Transverse colon (tissue), 4 donors: ENCODE measurements around the gene HEBP1. TPM values are rescaled to one million over a fixed set of nuclear protein-coding genes. Genes with fewer than 3 reads are reported as not detected.

Source experiments
- DNase-seq: peaks from one replicate; pipeline ENCODE4 v3.0.0-alpha.2; 2019
- H3K27ac ChIP-seq, 4 donors: fragments of 200-600 bp; sonication (generic); 2 replicates each; pipeline ENCODE4 v1.5.1; 2016 to 2018; ENCODE audit warnings: inconsistent platforms in 4 of 4
- H3K27me3 ChIP-seq: fragments of 200-600 bp; sonication (generic); 2 replicates; pipeline ENCODE4 v1.5.1; 2017; ENCODE audit warnings: inconsistent platforms
- H3K36me3 ChIP-seq, 4 donors: fragments of 200-600 bp; sonication (generic); 2 replicates each; pipeline ENCODE4 v1.5.1; 2017 to 2019; ENCODE audit warnings: inconsistent platforms in 4 of 4
- H3K4me1 ChIP-seq, 4 donors: fragments of 200-600 bp; sonication (generic); 2 replicates each; pipeline ENCODE4 v1.5.1; 2017 to 2020; ENCODE audit warnings: inconsistent platforms in 4 of 4
- H3K4me3 ChIP-seq, 4 donors: fragments of 200-600 bp; sonication (generic); 1 replicate in 1 of 4; 2 replicates in 3 of 4; pipeline versions ENCODE4 v1.5.1 to v1.6.1; 2017 to 2019; ENCODE audit warnings: inconsistent platforms in 4 of 4
- H3K9me3 ChIP-seq, 2 donors: fragments of 200-600 bp; sonication (generic); 2 replicates each; pipeline ENCODE4 v1.5.1; 2017 to 2019; ENCODE audit warnings: inconsistent platforms in 2 of 2
- EP300 ChIP-seq: sonication (generic); formaldehyde crosslinking; IDR thresholded peaks from one replicate; pipeline ENCODE4 v1.6.1; 2017; ENCODE audit warnings: antibody characterized with exemption, low read depth
- POLR2A ChIP-seq: fragments of 450-650 bp; IDR thresholded peaks from one replicate; pipeline ENCODE4 v1.6.1; 2016; ENCODE audit warnings: antibody characterized with exemption, mild to moderate bottlenecking, moderate library complexity
- POLR2AphosphoS5 ChIP-seq, 3 donors: sonication (generic); formaldehyde crosslinking; IDR thresholded peaks; one replicate each; pipeline ENCODE4 v1.6.1; 2016; ENCODE audit warnings: antibody characterized with exemption in 3 of 3
- WGBS, 2 donors: methylation state at CpG; one replicate each; pipeline ENCODE4 v1.1.5; 2018; ENCODE audit warnings: low coverage in 1 of 2; 5-methylcytosine and 5-hydroxymethylcytosine counted together
- in situ Hi-C, 4 donors: fragments of 200-750 bp; cut with MboI; loops; one replicate each; pipeline versions ENCODE4 v1.15.0 to v1.15.1; 2017; ENCODE audit warnings: low sequenced_read_pairs in 3 of 4, low pct_ligation_motif_present in 1 of 4, low pct_unique_long_range_greater_than_20kb in 1 of 4
- intact Hi-C: fragments of 100-400 bp; cut with DNase I; formaldehyde crosslinking; loops from one replicate; pipeline ENCODE4 v1.15.1; 2023; ENCODE audit warnings: low total_unique reads
- total RNA-seq, 4 donors: library from RNA; depleted of rRNA; stranded (reverse); fragments of >200 nt; gene quantifications; one replicate each; pipeline ENCODE4 v1.1.0, GENCODE V29; 2016
- TF ChIP-seq, protein P1 (sequence below), 5 experiments: fragments of 200-600 bp in 3 of 5; fragments of 450-650 bp in 2 of 5; sonication (generic) in 3 of 5; IDR thresholded peaks; 1 replicate in 2 of 5; 2 replicates in 3 of 5; pipeline ENCODE4 v1.5.1; 2016 to 2017; ENCODE audit warnings: antibody characterized with exemption in 5 of 5, inconsistent platforms in 3 of 5, mild to moderate bottlenecking in 2 of 5, moderate library complexity in 1 of 5

Gene HEBP1
- total RNA-seq, 4 donors from 2014 or later = 10.3 to 74.4 (median 37.4) TPM

- H3K4me1 ChIP-seq = no peaks in the 10 kb centered on the region
- H3K4me3 ChIP-seq = no peak overlapping the region
- H3K27ac ChIP-seq = no peak overlapping the region
- peaks cover 65% of the 10 kb centered on the region for H3K27me3 ChIP-seq
- no peaks in the 10 kb centered on the region for H3K9me3 ChIP-seq
- no peaks in the 10 kb centered on the region for H3K36me3 ChIP-seq
- in situ Hi-C loops (no loop called here), intact Hi-C loops (no loop called here)
- no peak for DNase-seq
- TF ChIP-seq EP300 (no peak), POLR2AphosphoS5 (IDR thresholded peaks at IDR 0.05) (no peak), POLR2A (no peak)
- TF ChIP-seq, protein P1, sequence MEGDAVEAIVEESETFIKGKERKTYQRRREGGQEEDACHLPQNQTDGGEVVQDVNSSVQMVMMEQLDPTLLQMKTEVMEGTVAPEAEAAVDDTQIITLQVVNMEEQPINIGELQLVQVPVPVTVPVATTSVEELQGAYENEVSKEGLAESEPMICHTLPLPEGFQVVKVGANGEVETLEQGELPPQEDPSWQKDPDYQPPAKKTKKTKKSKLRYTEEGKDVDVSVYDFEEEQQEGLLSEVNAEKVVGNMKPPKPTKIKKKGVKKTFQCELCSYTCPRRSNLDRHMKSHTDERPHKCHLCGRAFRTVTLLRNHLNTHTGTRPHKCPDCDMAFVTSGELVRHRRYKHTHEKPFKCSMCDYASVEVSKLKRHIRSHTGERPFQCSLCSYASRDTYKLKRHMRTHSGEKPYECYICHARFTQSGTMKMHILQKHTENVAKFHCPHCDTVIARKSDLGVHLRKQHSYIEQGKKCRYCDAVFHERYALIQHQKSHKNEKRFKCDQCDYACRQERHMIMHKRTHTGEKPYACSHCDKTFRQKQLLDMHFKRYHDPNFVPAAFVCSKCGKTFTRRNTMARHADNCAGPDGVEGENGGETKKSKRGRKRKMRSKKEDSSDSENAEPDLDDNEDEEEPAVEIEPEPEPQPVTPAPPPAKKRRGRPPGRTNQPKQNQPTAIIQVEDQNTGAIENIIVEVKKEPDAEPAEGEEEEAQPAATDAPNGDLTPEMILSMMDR (IDR thresholded peaks at IDR 0.05) = no peak
- WGBS, 2 donors = 89 to 91% methylated on average over 2 of the region's 2 CpGs
Measured at GRCh38 chr12:13032164-13032563, 32.1 kb upstream of the HEBP1 start.

GRCh38 chr12:13030541-13031291 lies 30.7 kb upstream of the HEBP1 start:
- Histone ChIP-seq H3K27me3 (peaks cover 61% of the 10 kb centered on the region), H3K9me3 (no peaks in the 10 kb centered on the region), H3K4me1 (peaks cover 0 to 3% (median 0%) of the 10 kb centered on the region in 4 donors), H3K4me3 (no peak overlapping the region), H3K36me3 (no peaks in the 10 kb centered on the region), H3K27ac (no peak overlapping the region)
- 80 to 93% methylated on average over 5 to 9 of the region's 9 CpGs for WGBS, 2 donors
- in situ Hi-C loops (no loop called here), intact Hi-C loops (no loop called here)
- TF ChIP-seq EP300 (no peak), POLR2A (no peak), POLR2AphosphoS5 (IDR thresholded peaks at IDR 0.05) (no peak)
- TF ChIP-seq, protein P1 (IDR thresholded peaks at IDR 0.05) = no peak
- DNase-seq = no peak

DNA sequence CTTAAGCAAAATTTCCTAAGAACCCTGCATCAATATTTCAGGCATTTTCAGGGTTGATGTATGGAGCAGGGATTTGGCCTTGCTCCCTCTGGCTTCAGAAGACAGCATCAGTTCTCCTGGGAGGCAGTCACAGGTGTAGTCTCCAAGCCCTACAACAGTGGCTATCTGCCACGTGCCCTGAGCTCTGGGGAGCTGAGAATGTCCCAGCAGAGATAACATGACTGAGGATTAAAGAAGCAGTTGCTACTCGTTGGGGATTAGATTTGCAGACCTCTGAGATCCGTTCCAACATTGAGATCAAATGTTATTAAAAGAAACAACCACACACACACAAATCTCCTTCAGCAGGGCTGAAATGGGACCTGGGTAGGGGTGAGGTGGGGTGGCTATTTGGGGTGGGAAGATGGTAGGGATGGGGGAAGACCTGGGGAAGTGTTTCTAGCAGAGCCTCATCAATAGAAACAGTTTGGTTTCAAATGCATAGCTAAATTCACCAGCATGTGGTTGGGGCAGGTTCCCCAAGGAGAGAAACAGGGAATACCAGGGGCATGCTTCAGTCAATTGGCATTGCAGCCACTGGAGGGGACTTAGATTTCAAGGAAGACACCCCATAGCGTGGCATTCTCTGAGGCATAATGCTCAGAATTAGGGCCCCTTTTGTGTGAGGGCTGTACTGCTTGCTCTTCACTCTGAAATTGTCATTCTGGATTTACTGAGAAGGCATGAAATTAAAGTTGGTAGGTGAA lies 28.9 kb upstream of the HEBP1 start:
- intact Hi-C loops (no loop called here), in situ Hi-C loops (loop anchor here in 2 of 4 donors (10.0 kb wide), 2 partner anchors 176 to 186 kb away; no protein-coding TSS in a partner anchor)
- DNase-seq = no peak
- TF ChIP-seq POLR2AphosphoS5 (IDR thresholded peaks at IDR 0.05) (no peak), EP300 (no peak), POLR2A (no peak)
- TF ChIP-seq, protein P1 (IDR thresholded peaks at IDR 0.05) = no peak
- no peaks in the 10 kb centered on the region for H3K9me3 ChIP-seq
- H3K27me3 ChIP-seq = peaks cover 59% of the 10 kb centered on the region
- H3K36me3 ChIP-seq = no peaks in the 10 kb centered on the region
- WGBS, 2 donors = 80 to 86% methylated on average over 2 to 4 of the region's 4 CpGs
- H3K4me1 ChIP-seq = peaks cover 0 to 3% (median 0%) of the 10 kb centered on the region in 4 donors
- H3K27ac ChIP-seq = no peak overlapping the region
- no peak overlapping the region for H3K4me3 ChIP-seq

- no peaks in the 10 kb centered on the region for H3K36me3 ChIP-seq
- intact Hi-C loops (no loop called here), in situ Hi-C loops (loop anchor here in 2 of 4 donors (10.0 kb wide), 2 partner anchors 177 to 187 kb away; no protein-coding TSS in a partner anchor)
- no peak for TF ChIP-seq EP300
- peaks cover 0 to 3% (median 0%) of the 10 kb centered on the region in 4 donors for H3K4me1 ChIP-seq
- H3K4me3 ChIP-seq = no peak overlapping the region
- H3K9me3 ChIP-seq = no peaks in the 10 kb centered on the region
- no peak overlapping the region for H3K27ac ChIP-seq
- peaks cover 59% of the 10 kb centered on the region for H3K27me3 ChIP-seq
- no peak for DNase-seq
Measured at GRCh38 chr12:13027508-13027907, 27.4 kb upstream of the HEBP1 start.
